CD8-positive, alpha-beta memory T cell (primary cell): ENCODE measurements around the gene CLDND1. TPM values are rescaled to one million over a fixed set of nuclear protein-coding genes. Genes with fewer than 3 reads are reported as not detected.

Experiments used
- CTCF ChIA-PET: fragments of 350-600 bp; sonication (Branson Sonifier 250); formaldehyde crosslinking; loops from one replicate; lab custom pipeline; 2021; ENCODE audit warnings: antibody characterized with exemption; lab: Charles Lee
- POLR2A ChIA-PET: fragments of 350-600 bp; sonication (Branson Sonifier 250); formaldehyde crosslinking; loops from one replicate; lab custom pipeline; 2021; ENCODE audit warnings: antibody characterized with exemption; lab: Charles Lee
- DNase-seq, 5 donors: peaks; one replicate each; pipeline versions ENCODE4 v3.0.0 to v3.0.0-alpha.2; 2020 to 2022; ENCODE audit warnings: mixed read lengths in 1 of 5
- H3K27ac ChIP-seq: one replicate; pipeline ENCODE4 v1.7.0; 2013; ENCODE audit warnings: low read depth, mild to moderate bottlenecking, low read length, moderate library complexity
- H3K27me3 ChIP-seq: 2 replicates; pipeline ENCODE4 v1.7.0; 2013; ENCODE audit warnings: low read length, mild to moderate bottlenecking; ENCODE audit not compliant: insufficient read depth, poor library complexity, severe bottlenecking
- H3K36me3 ChIP-seq: 2 replicates; pipeline ENCODE4 v1.7.0; 2013; ENCODE audit warnings: mild to moderate bottlenecking, low read length, moderate library complexity; ENCODE audit not compliant: insufficient read depth
- H3K4me1 ChIP-seq: 2 replicates; pipeline ENCODE4 v1.7.0; 2013; ENCODE audit warnings: mild to moderate bottlenecking, low read length, moderate library complexity; ENCODE audit not compliant: insufficient read depth
- H3K4me3 ChIP-seq: 2 replicates; pipeline ENCODE4 v1.7.0; 2013; ENCODE audit warnings: mild to moderate bottlenecking, low read length
- H3K9me3 ChIP-seq: 2 replicates; pipeline ENCODE4 v1.7.0; 2013; ENCODE audit warnings: mild to moderate bottlenecking, low read length
- H3K27ac Mint-ChIP-seq, 8 donors: one replicate each; pipeline ENCODE4 v1.8.0; 2020 to 2021; ENCODE audit warnings: mixed read lengths in 8 of 8, mild to moderate bottlenecking in 6 of 8, inconsistent platforms in 3 of 8, moderate library complexity in 3 of 8
- H3K27me3 Mint-ChIP-seq, 2 donors: one replicate each; pipeline ENCODE4 v1.8.0; 2020 to 2021; ENCODE audit warnings: mixed read lengths in 2 of 2, mild to moderate bottlenecking in 1 of 2, moderate library complexity in 1 of 2
- H3K36me3 Mint-ChIP-seq, 3 donors: one replicate each; pipeline ENCODE4 v1.8.0; 2020 to 2021; ENCODE audit warnings: mixed read lengths in 3 of 3, inconsistent platforms in 1 of 3, mild to moderate bottlenecking in 1 of 3
- H3K4me1 Mint-ChIP-seq, 3 donors: one replicate each; pipeline ENCODE4 v1.8.0; 2020 to 2021; ENCODE audit warnings: mixed read lengths in 3 of 3, inconsistent platforms in 1 of 3, mild to moderate bottlenecking in 1 of 3
- H3K4me3 Mint-ChIP-seq, 7 donors: one replicate each; pipeline ENCODE4 v1.8.0; 2020 to 2021; ENCODE audit warnings: mixed read lengths in 7 of 7, mild to moderate bottlenecking in 6 of 7, moderate library complexity in 4 of 7, inconsistent platforms in 2 of 7
- H3K9me3 Mint-ChIP-seq, 5 donors: one replicate each; pipeline ENCODE4 v1.8.0; 2020 to 2022; ENCODE audit warnings: mixed read lengths in 5 of 5, mild to moderate bottlenecking in 3 of 5, moderate library complexity in 2 of 5, inconsistent platforms in 1 of 5
- polyA plus RNA-seq: library from polyadenylated mRNA; unstranded; fragments of 300-500 nt; fragmentation: Illumina TruSeq; gene quantifications from one replicate; pipeline ENCODE4 v1.2.3, GENCODE V29; 2021
- total RNA-seq, 2 experiments: library from RNA; stranded (reverse); gene quantifications; one replicate each; pipeline ENCODE4 v1.2.3, GENCODE V29; 2021

Gene CLDND1
- total and polyA plus RNA-seq, 3 experiments from 2014 or later: 210 to 315 (median 299) TPM

- H3K27ac ChIP-seq: no peak overlapping the region
- no peaks in the 10 kb centered on the region for H3K9me3 ChIP-seq
- CTCF ChIA-PET: interaction anchor here (0.6 to 2.8 kb wide), 4 partner anchors 12 to 29 kb away, joined by 3 to 9 read pairs (median 4); partner anchors contain the start of gene CLDND1
- peak overlapping the region in 6 of 7 donors; percentile 50 to 78 (median 58) for H3K4me3 Mint-ChIP-seq
- POLR2A ChIA-PET: interaction anchor here (0.8 to 1.2 kb wide), 2 partner anchors 12 to 29 kb away, joined by 3 to 5 read pairs; partner anchors contain the start of gene CLDND1
- no peak for DNase-seq
- no peak overlapping the region for H3K4me3 ChIP-seq
- H3K27me3 Mint-ChIP-seq: no peaks in the 10 kb centered on the region
- H3K4me1 ChIP-seq: peaks cover 52% of the 10 kb centered on the region
- peak overlapping the region; percentile 81 to 93 (median 91) for H3K27ac Mint-ChIP-seq
- H3K27me3 ChIP-seq: no peaks in the 10 kb centered on the region
- H3K4me1 Mint-ChIP-seq: peaks cover 79 to 93% (median 87%) of the 10 kb centered on the region in 3 donors
- H3K36me3 Mint-ChIP-seq: peaks cover 0 to 6% (median 3%) of the 10 kb centered on the region in 3 donors
- H3K9me3 Mint-ChIP-seq: peaks cover 0 to 2% (median 0%) of the 10 kb centered on the region in 5 donors
- H3K36me3 ChIP-seq: no peaks in the 10 kb centered on the region
Observed at GRCh38 chr3:98551754-98552153, 29.1 kb upstream of the CLDND1 start.

DNA sequence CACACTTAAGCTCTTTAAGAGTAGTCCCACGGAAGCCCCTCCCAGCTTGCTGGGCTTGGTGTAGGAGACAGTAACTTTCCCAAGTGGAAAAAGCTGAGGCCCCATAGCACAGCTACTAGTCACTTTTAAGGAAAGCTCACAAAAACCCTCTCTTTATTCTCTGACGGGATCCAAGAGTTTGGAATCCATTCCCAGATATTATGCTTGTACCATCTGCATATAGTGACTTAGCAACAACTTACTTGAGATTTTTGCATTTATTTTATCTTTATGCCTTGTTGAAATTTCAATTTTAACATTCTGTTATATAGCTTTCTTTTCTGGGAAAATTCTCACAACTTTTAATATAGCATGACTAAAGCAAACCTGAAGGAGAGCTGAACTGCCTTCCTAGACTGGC, 28.5 kb upstream of the CLDND1 start:
- peaks cover 76 to 91% (median 85%) of the 10 kb centered on the region in 3 donors for H3K4me1 Mint-ChIP-seq
- no peak for DNase-seq
- Histone ChIP-seq H3K27ac (no peak overlapping the region), H3K4me1 (peaks cover 46% of the 10 kb centered on the region), H3K36me3 (no peaks in the 10 kb centered on the region), H3K4me3 (no peak overlapping the region), H3K9me3 (no peaks in the 10 kb centered on the region), H3K27me3 (no peaks in the 10 kb centered on the region)
- peaks cover 0 to 6% (median 3%) of the 10 kb centered on the region in 3 donors for H3K36me3 Mint-ChIP-seq
- POLR2A ChIA-PET: interaction anchor here (0.8 to 1.5 kb wide), 3 partner anchors 13 to 37 kb away, joined by 3 to 5 read pairs (median 4); partner anchors contain the start of gene CLDND1
- H3K27me3 Mint-ChIP-seq: no peaks in the 10 kb centered on the region
- H3K4me3 Mint-ChIP-seq: peak overlapping the region in 2 of 7 donors; percentile 30 to 52
- H3K9me3 Mint-ChIP-seq: peaks cover 0 to 2% (median 0%) of the 10 kb centered on the region in 5 donors
- CTCF ChIA-PET: interaction anchor here (1.8 kb wide), 1 partner anchor 28 kb away, joined by 4 read pairs; the partner anchor contains the start of gene CLDND1
- peak overlapping the region; percentile 88 to 93 (median 91) for H3K27ac Mint-ChIP-seq

DNA sequence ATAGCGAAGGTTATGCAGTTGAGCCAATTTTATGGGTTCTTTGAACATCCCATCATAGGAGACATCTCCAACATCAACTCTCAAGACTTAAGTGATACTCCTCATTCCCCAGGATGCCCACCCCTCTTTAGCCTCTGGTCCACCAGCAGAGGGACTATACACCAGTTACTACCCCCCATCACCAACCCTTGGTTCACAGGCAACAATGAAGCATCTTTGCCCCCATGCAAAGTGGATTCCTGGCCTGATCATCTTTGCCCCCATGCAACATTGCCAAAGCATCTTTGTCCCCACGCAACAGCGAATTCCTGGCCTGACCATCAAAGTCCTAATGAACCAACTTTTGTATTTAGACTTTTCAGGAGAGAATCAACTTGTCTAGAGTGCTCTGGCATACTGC, 28.1 kb upstream of the CLDND1 start:
- peaks cover 42% of the 10 kb centered on the region for H3K4me1 ChIP-seq
- Mint-ChIP-seq H3K27ac (peak overlapping the region; percentile 34 to 92 (median 86)), H3K36me3 (peaks cover 0 to 6% (median 3%) of the 10 kb centered on the region in 3 donors)

GRCh38 chr3:98548544-98548943, 25.8 kb upstream of the CLDND1 start:
- Histone ChIP-seq H3K36me3 (no peaks in the 10 kb centered on the region), H3K27ac (no peak overlapping the region), H3K27me3 (no peaks in the 10 kb centered on the region), H3K4me1 (peaks cover 28% of the 10 kb centered on the region), H3K9me3 (no peaks in the 10 kb centered on the region), H3K4me3 (no peak overlapping the region)
- H3K27ac Mint-ChIP-seq: peak overlapping the region in 7 of 8 donors; percentile 24 to 82 (median 65)
- H3K4me1 Mint-ChIP-seq: peaks cover 59 to 82% (median 73%) of the 10 kb centered on the region in 3 donors
- CTCF ChIA-PET: no interaction called here
- peaks cover 0 to 6% (median 1%) of the 10 kb centered on the region in 3 donors for H3K36me3 Mint-ChIP-seq
- no peaks in the 10 kb centered on the region for H3K27me3 Mint-ChIP-seq
- H3K9me3 Mint-ChIP-seq: no peaks in the 10 kb centered on the region
- peak overlapping the region in 3 of 7 donors; percentile 15 to 42 (median 34) for H3K4me3 Mint-ChIP-seq
- POLR2A ChIA-PET: interaction anchor here (0.5 kb wide), 1 partner anchor 16 kb away, joined by 4 read pairs; no protein-coding TSS in a partner anchor
- no peak for DNase-seq

More for the DNA sequence above, 28.1 kb upstream of the CLDND1 start:
- no peak overlapping the region for H3K27ac ChIP-seq
- H3K4me3 ChIP-seq: no peak overlapping the region
- ChIA-PET CTCF (no interaction called here), POLR2A (interaction anchor here (1.1 to 1.5 kb wide), 3 partner anchors 13 to 37 kb away, joined by 4 to 5 read pairs (median 4); no protein-coding TSS in a partner anchor)
- H3K27me3 ChIP-seq: no peaks in the 10 kb centered on the region
- Mint-ChIP-seq H3K27me3 (no peaks in the 10 kb centered on the region), H3K9me3 (peaks cover 0 to 2% (median 0%) of the 10 kb centered on the region in 5 donors), H3K4me3 (peak overlapping the region in 3 of 7 donors; percentile 11 to 30 (median 18)), H3K4me1 (peaks cover 75 to 91% (median 85%) of the 10 kb centered on the region in 3 donors)
- no peaks in the 10 kb centered on the region for H3K36me3 ChIP-seq
- no peaks in the 10 kb centered on the region for H3K9me3 ChIP-seq
- DNase-seq: no peak

DNA sequence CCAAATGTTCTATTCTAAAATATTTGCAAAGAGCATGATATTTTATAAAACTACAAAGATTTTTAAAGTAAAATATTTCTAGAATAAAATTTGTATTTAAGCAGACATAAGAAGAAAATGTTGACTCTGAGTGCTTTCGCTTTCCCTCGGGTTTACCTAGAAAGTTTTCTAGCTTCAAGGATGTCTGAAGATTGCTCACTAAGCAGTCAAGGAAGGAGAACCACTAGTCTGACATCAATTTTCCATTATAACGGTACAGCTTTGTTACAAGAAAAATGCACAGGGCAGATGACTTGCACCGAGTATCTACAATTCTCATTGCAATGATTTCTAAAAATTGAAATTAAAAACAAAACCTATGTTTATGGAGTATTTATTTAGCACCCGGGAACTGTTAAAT, 23.2 kb upstream of the CLDND1 start:
- Mint-ChIP-seq H3K4me3 (peak overlapping the region; percentile 8 to 70 (median 66)), H3K4me1 (peaks cover 40 to 80% (median 70%) of the 10 kb centered on the region in 3 donors), H3K27me3 (no peaks in the 10 kb centered on the region), H3K36me3 (peaks cover 0 to 11% (median under 1%) of the 10 kb centered on the region in 3 donors), H3K27ac (peak overlapping the region in 7 of 8 donors; percentile 31 to 89 (median 81)), H3K9me3 (no peaks in the 10 kb centered on the region)
- Histone ChIP-seq H3K9me3 (no peaks in the 10 kb centered on the region), H3K4me1 (peaks cover 9% of the 10 kb centered on the region), H3K4me3 (no peak overlapping the region), H3K27me3 (no peaks in the 10 kb centered on the region), H3K36me3 (no peaks in the 10 kb centered on the region), H3K27ac (no peak overlapping the region)
- no peak for DNase-seq
- ChIA-PET CTCF (interaction anchor here (1.4 to 1.7 kb wide), 3 partner anchors 9 to 23 kb away, joined by 3 to 4 read pairs (median 3); partner anchors contain the start of gene CLDND1), POLR2A (interaction anchor here (0.6 to 1.5 kb wide), 5 partner anchors 9 to 23 kb away, joined by 3 to 8 read pairs (median 4); partner anchors contain the start of gene CLDND1)

DNA sequence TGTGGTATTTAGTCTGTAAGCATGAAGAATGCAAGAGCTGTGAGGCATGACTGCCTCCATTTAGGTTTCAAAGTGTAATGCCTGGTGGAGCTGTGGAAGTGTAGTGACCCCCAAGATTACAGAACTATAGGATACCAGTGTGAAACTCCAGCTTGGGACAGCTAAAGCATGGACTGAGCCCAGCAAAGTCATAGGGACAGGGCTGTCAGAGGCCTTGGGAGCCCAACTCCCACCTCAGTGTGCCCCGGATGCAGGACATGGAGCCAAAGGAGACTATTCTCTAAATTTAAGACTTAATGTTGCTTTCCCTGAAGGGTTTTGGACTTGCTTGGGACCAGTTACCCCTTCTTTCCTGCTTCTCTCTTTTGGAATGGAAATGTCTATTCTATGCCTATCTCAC, 19.9 kb upstream of the CLDND1 start:
- Mint-ChIP-seq H3K4me3 (no peak overlapping the region), H3K27ac (peak overlapping the region in 2 of 8 donors; percentile 32), H3K4me1 (peaks cover 26 to 66% (median 61%) of the 10 kb centered on the region in 3 donors), H3K36me3 (peaks cover 0 to 7% (median 3%) of the 10 kb centered on the region in 3 donors), H3K27me3 (no peaks in the 10 kb centered on the region), H3K9me3 (no peaks in the 10 kb centered on the region)
- H3K4me1 ChIP-seq: no peaks in the 10 kb centered on the region
- no peaks in the 10 kb centered on the region for H3K9me3 ChIP-seq
- H3K4me3 ChIP-seq: no peak overlapping the region
- H3K27me3 ChIP-seq: no peaks in the 10 kb centered on the region
- no peak overlapping the region for H3K27ac ChIP-seq
- DNase-seq: no peak
- ChIA-PET CTCF (no interaction called here), POLR2A (interaction anchor here (0.7 to 2.2 kb wide), 3 partner anchors 14 to 51 kb away, joined by 3 to 8 read pairs (median 3); partner anchors contain the start of genes CLDND1 and CPOX)
- H3K36me3 ChIP-seq: no peaks in the 10 kb centered on the region

GRCh38 chr3:98541695-98542094, 19.0 kb upstream of the CLDND1 start:
- peaks cover 0 to 7% (median 5%) of the 10 kb centered on the region in 3 donors for H3K36me3 Mint-ChIP-seq
- CTCF ChIA-PET: interaction anchor here (0.8 to 1.6 kb wide), 2 partner anchors 14 to 31 kb away, joined by 3 to 4 read pairs; no protein-coding TSS in a partner anchor
- H3K9me3 Mint-ChIP-seq: no peaks in the 10 kb centered on the region
- no peaks in the 10 kb centered on the region for H3K36me3 ChIP-seq
- peak overlapping the region in 1 of 7 donors; percentile 2 for H3K4me3 Mint-ChIP-seq
- H3K4me1 Mint-ChIP-seq: peaks cover 26 to 69% (median 67%) of the 10 kb centered on the region in 3 donors
- DNase-seq: no peak
- H3K9me3 ChIP-seq: no peaks in the 10 kb centered on the region
- H3K4me3 ChIP-seq: no peak overlapping the region
- POLR2A ChIA-PET: interaction anchor here (1.0 to 2.2 kb wide), 3 partner anchors 15 to 52 kb away, joined by 3 to 8 read pairs (median 5); no protein-coding TSS in a partner anchor
- H3K27ac Mint-ChIP-seq: peak overlapping the region in 4 of 8 donors; percentile 12 to 78 (median 54)
- no peaks in the 10 kb centered on the region for H3K27me3 Mint-ChIP-seq
- no peaks in the 10 kb centered on the region for H3K27me3 ChIP-seq
- H3K4me1 ChIP-seq: no peaks in the 10 kb centered on the region
- H3K27ac ChIP-seq: no peak overlapping the region
